ENCODE measurements around the gene DPY19L1. TPM values are rescaled to one million over a fixed set of nuclear protein-coding genes. Genes with fewer than 3 reads are reported as not detected.
"Not testable (repeated sequence)": the region's sequence is repeated elsewhere in the genome, so short reads cannot be mapped to it uniquely, and the experiment has no call there.

The DPY19L1 gene
- total RNA-seq, 2 donors from 2014 or later = 13.9 to 32.5 TPM

DNA sequence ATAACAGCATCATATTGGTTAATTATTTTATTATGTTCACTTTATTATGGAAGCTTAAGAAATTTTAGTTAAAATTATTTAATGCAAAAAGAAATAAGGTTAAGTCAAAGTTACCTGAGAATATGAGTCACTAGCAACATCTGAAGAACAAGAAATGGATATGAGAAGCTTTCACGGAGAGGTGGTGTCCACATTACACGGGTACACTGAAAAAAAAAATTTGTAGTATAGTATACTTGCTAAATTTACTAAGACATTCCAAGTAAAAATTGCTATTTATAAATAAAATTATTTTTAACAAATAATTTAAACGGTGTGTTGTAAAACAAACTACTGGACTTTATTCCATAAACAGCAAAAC lies 63.9 kb downstream of the DPY19L1 start:
- no peaks in the 10 kb centered on the region for H3K9me3 ChIP-seq
- no peaks in the 10 kb centered on the region for H3K27me3 ChIP-seq (replicated peaks; ENCODE audit: insufficient read depth)
- ATAC-seq (ENCODE audit: insufficient number of reproducible peaks, low FRiP score, low read depth) (no peak), DNase-seq (ENCODE audit: low spot score) (no peak)
- H3K4me3 ChIP-seq = no peak overlapping the region
- peaks cover 6% of the 10 kb centered on the region for H3K36me3 ChIP-seq
- peaks cover 0 to 16% of the 10 kb centered on the region in 2 donors for H3K4me1 ChIP-seq (ENCODE audit: control insufficient read depth in 1 of 2, low read depth in 2 of 2)
- no peak overlapping the region for H3K27ac ChIP-seq
- no peak for TF ChIP-seq CTCF (IDR thresholded peaks at IDR 0.05)

- peaks cover 0 to 16% of the 10 kb centered on the region in 2 donors for H3K4me1 ChIP-seq (ENCODE audit: control insufficient read depth in 1 of 2, low read depth in 2 of 2)
- not testable (repeated sequence) for H3K27ac ChIP-seq; H3K36me3 ChIP-seq; H3K27me3 ChIP-seq (replicated peaks; ENCODE audit: insufficient read depth); ATAC-seq (ENCODE audit: insufficient number of reproducible peaks, low FRiP score, low read depth); H3K4me3 ChIP-seq; DNase-seq (ENCODE audit: low spot score); H3K9me3 ChIP-seq
Measured at GRCh38 chr7:34972739-34973399, 64.4 kb downstream of the DPY19L1 start.

- H3K9me3 ChIP-seq; H3K36me3 ChIP-seq; H3K27me3 ChIP-seq (replicated peaks; ENCODE audit: insufficient read depth); H3K27ac ChIP-seq; H3K4me3 ChIP-seq; ATAC-seq (ENCODE audit: insufficient number of reproducible peaks, low FRiP score, low read depth); DNase-seq (ENCODE audit: low spot score): not testable (repeated sequence)
- H3K4me1 ChIP-seq (ENCODE audit: control insufficient read depth in 1 of 2, low read depth in 2 of 2) = peaks cover 0 to 16% of the 10 kb centered on the region in 2 donors
Measured at GRCh38 chr7:34967818-34968217, 69.5 kb downstream of the DPY19L1 start.

GRCh38 chr7:34966504-34966903 lies 70.8 kb downstream of the DPY19L1 start:
- not testable (repeated sequence) for H3K36me3 ChIP-seq; H3K27ac ChIP-seq; ATAC-seq (ENCODE audit: insufficient number of reproducible peaks, low FRiP score, low read depth); H3K4me3 ChIP-seq; H3K9me3 ChIP-seq; DNase-seq (ENCODE audit: low spot score); H3K27me3 ChIP-seq (replicated peaks; ENCODE audit: insufficient read depth)
- peaks cover 0 to 16% of the 10 kb centered on the region in 2 donors for H3K4me1 ChIP-seq (ENCODE audit: control insufficient read depth in 1 of 2, low read depth in 2 of 2)

DNA sequence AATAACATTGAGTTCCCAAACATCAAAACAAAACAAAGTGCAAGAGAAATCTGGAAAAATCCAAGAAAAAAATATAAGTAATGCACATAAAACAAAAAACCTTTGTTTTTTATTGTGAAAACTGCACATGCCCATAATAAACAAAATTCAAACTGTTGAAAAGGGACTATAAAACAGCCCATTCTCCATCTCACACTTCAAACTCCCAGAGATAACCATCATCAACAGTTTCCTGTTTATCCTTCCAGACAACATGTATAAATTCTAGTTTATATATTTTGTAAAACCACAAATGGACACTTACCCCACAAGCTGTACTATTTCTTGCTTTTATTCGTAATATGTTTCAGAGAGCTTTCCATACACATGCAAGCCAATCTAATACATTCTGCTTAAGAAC lies 79.3 kb downstream of the DPY19L1 start:
- no peak for DNase-seq (ENCODE audit: low spot score)
- ATAC-seq (ENCODE audit: insufficient number of reproducible peaks, low FRiP score, low read depth) = no peak
- no peaks in the 10 kb centered on the region for H3K36me3 ChIP-seq
- no peaks in the 10 kb centered on the region for H3K9me3 ChIP-seq
- no peaks in the 10 kb centered on the region for H3K4me1 ChIP-seq (ENCODE audit: control insufficient read depth in 1 of 2, low read depth in 2 of 2)
- TF ChIP-seq CTCF (IDR thresholded peaks at IDR 0.05) = no peak
- H3K4me3 ChIP-seq = no peak overlapping the region
- H3K27ac ChIP-seq = no peak overlapping the region
- no peaks in the 10 kb centered on the region for H3K27me3 ChIP-seq (replicated peaks; ENCODE audit: insufficient read depth)

GRCh38 chr7:34952822-34953221 lies 84.5 kb downstream of the DPY19L1 start:
- no peaks in the 10 kb centered on the region for H3K9me3 ChIP-seq
- ATAC-seq (ENCODE audit: insufficient number of reproducible peaks, low FRiP score, low read depth) (no peak), DNase-seq (ENCODE audit: low spot score) (no peak)
- H3K36me3 ChIP-seq = no peaks in the 10 kb centered on the region
- no peaks in the 10 kb centered on the region for H3K4me1 ChIP-seq (ENCODE audit: control insufficient read depth in 1 of 2, low read depth in 2 of 2)
- H3K4me3 ChIP-seq = no peak overlapping the region
- H3K27me3 ChIP-seq (replicated peaks; ENCODE audit: insufficient read depth) = no peaks in the 10 kb centered on the region
- TF ChIP-seq CTCF (IDR thresholded peaks at IDR 0.05) = no peak
- no peak overlapping the region for H3K27ac ChIP-seq

GRCh38 chr7:34949361-34949760 lies 87.9 kb downstream of the DPY19L1 start:
- DNase-seq (ENCODE audit: low spot score) (no peak), ATAC-seq (ENCODE audit: insufficient number of reproducible peaks, low FRiP score, low read depth) (no peak)
- Histone ChIP-seq H3K27me3 (replicated peaks; ENCODE audit: insufficient read depth) (no peaks in the 10 kb centered on the region), H3K36me3 (no peaks in the 10 kb centered on the region), H3K27ac (no peak overlapping the region), H3K4me3 (no peak overlapping the region), H3K9me3 (no peaks in the 10 kb centered on the region), H3K4me1 (ENCODE audit: control insufficient read depth in 1 of 2, low read depth in 2 of 2) (no peaks in the 10 kb centered on the region)
- TF ChIP-seq CTCF (IDR thresholded peaks at IDR 0.05) = no peak

GRCh38 chr7:34947427-34947826 lies 89.9 kb downstream of the DPY19L1 start:
- ATAC-seq (ENCODE audit: insufficient number of reproducible peaks, low FRiP score, low read depth) = not testable (repeated sequence)

More at GRCh38 chr7:34947427-34947826, 89.9 kb downstream of the DPY19L1 start:
- H3K27ac ChIP-seq; H3K4me1 ChIP-seq (ENCODE audit: control insufficient read depth in 1 of 2, low read depth in 2 of 2); H3K27me3 ChIP-seq (replicated peaks; ENCODE audit: insufficient read depth); DNase-seq (ENCODE audit: low spot score); H3K36me3 ChIP-seq; H3K4me3 ChIP-seq; H3K9me3 ChIP-seq: not testable (repeated sequence)

All from thoracic aorta (tissue), 2 donors.